Osteoblast (primary cell): ENCODE measurements around the gene CNKSR1. TPM values are rescaled to one million over a fixed set of nuclear protein-coding genes. Genes with fewer than 3 reads are reported as not detected.

ENCODE experiments used
- DNase-seq: peaks from one replicate; pipeline ENCODE4 v3.0.0; 2011; ENCODE audit warnings: low spot score, mixed read lengths; ENCODE audit not compliant: insufficient read length; ENCODE audit errors: missing footprints
- H2AFZ ChIP-seq: 2 replicates; pipeline ENCODE4 v1.6.0; 2011; ENCODE audit warnings: mild to moderate bottlenecking, low read length
- H3K27ac ChIP-seq: 2 replicates; pipeline ENCODE4 v1.5.1; 2011; ENCODE audit warnings: mild to moderate bottlenecking, low read depth, low read length, moderate library complexity
- H3K27me3 ChIP-seq: 2 replicates; pipeline ENCODE4 v1.6.0; 2012; ENCODE audit warnings: mild to moderate bottlenecking, control low read depth, inconsistent platforms, low read length, moderate library complexity; ENCODE audit not compliant: insufficient read depth
- H3K36me3 ChIP-seq: 2 replicates; pipeline ENCODE4 v1.5.1; 2011; ENCODE audit warnings: mild to moderate bottlenecking, low read length, control low read depth, moderate library complexity; ENCODE audit not compliant: insufficient read depth
- H3K4me1 ChIP-seq: 2 replicates; pipeline ENCODE4 v1.5.1; 2011; ENCODE audit warnings: mild to moderate bottlenecking, low read length, control low read depth, moderate library complexity; ENCODE audit not compliant: insufficient read depth
- H3K4me2 ChIP-seq: 2 replicates; pipeline ENCODE4 v1.6.0; 2011; ENCODE audit warnings: mild to moderate bottlenecking, low read length; ENCODE audit not compliant: insufficient read depth
- H3K4me3 ChIP-seq: fragments of 200-600 bp; sonication (generic); 3 replicates; pipeline ENCODE4 v1.5.1; 2012; ENCODE audit warnings: mild to moderate bottlenecking, low read length, inconsistent platforms; ENCODE audit not compliant: insufficient read depth
- H3K79me2 ChIP-seq: 2 replicates; pipeline ENCODE4 v1.6.0; 2012; ENCODE audit warnings: mild to moderate bottlenecking, low read length, control low read depth, inconsistent platforms; ENCODE audit not compliant: insufficient read depth
- H3K9me3 ChIP-seq: 2 replicates; pipeline ENCODE4 v1.5.1; 2011; ENCODE audit warnings: low read depth, low read length, control low read depth
- H4K20me1 ChIP-seq: 2 replicates; pipeline ENCODE4 v1.6.0; 2012; ENCODE audit warnings: mild to moderate bottlenecking, low read length, control low read depth; ENCODE audit not compliant: insufficient read depth
- CTCF ChIP-seq: IDR thresholded peaks from 2 replicates; pipeline ENCODE4 v1.5.1; 2011; ENCODE audit warnings: mild to moderate bottlenecking, low read depth, low read length, moderate library complexity; ENCODE audit errors: extremely low read depth
- total RNA-seq: library from RNA; depleted of rRNA; stranded (reverse); fragments of >200 nt; gene quantifications from 2 replicates; pipeline ENCODE4 v1.2.3, GENCODE V29; 2012

The CNKSR1 gene
- total RNA-seq, 1 donor = under 0.01 TPM

GRCh38 chr1:26187882-26188281 lies 10.6 kb downstream of the CNKSR1 start:
- H3K4me1 ChIP-seq = no peaks in the 10 kb centered on the region
- no peak for TF ChIP-seq CTCF
- DNase-seq = no peak
- H3K27ac ChIP-seq = no peak overlapping the region
- H3K36me3 ChIP-seq = no peaks in the 10 kb centered on the region
- no peak overlapping the region for H3K4me2 ChIP-seq
- H3K27me3 ChIP-seq = peaks cover 4% of the 10 kb centered on the region
- no peaks in the 10 kb centered on the region for H3K79me2 ChIP-seq
- no peak overlapping the region for H2AFZ ChIP-seq
- no peaks in the 10 kb centered on the region for H3K9me3 ChIP-seq
- H4K20me1 ChIP-seq = no peaks in the 10 kb centered on the region
- H3K4me3 ChIP-seq = no peak overlapping the region

- Histone ChIP-seq H3K4me1 (no peaks in the 10 kb centered on the region), H3K4me2 (no peak overlapping the region), H3K4me3 (no peak overlapping the region), H3K79me2 (no peaks in the 10 kb centered on the region), H3K36me3 (no peaks in the 10 kb centered on the region), H4K20me1 (no peaks in the 10 kb centered on the region), H2AFZ (no peak overlapping the region), H3K9me3 (no peaks in the 10 kb centered on the region), H3K27ac (no peak overlapping the region), H3K27me3 (peaks cover 8% of the 10 kb centered on the region)
- DNase-seq = peak; percentile 66
- no peak for TF ChIP-seq CTCF
Observed at GRCh38 chr1:26188477-26188876, 11.2 kb downstream of the CNKSR1 start.

- no peaks in the 10 kb centered on the region for H4K20me1 ChIP-seq
- peak; percentile 39 for DNase-seq
- H2AFZ ChIP-seq = no peak overlapping the region
- no peaks in the 10 kb centered on the region for H3K9me3 ChIP-seq
- no peaks in the 10 kb centered on the region for H3K36me3 ChIP-seq
- no peak for TF ChIP-seq CTCF
- no peak overlapping the region for H3K4me2 ChIP-seq
- H3K79me2 ChIP-seq = no peaks in the 10 kb centered on the region
- no peak overlapping the region for H3K4me3 ChIP-seq
- H3K27ac ChIP-seq = no peak overlapping the region
- H3K4me1 ChIP-seq = no peaks in the 10 kb centered on the region
- peaks cover 14% of the 10 kb centered on the region for H3K27me3 ChIP-seq
Observed at GRCh38 chr1:26189331-26189730, 12.0 kb downstream of the CNKSR1 start.

GRCh38 chr1:26189751-26190275 lies 12.5 kb downstream of the CNKSR1 start:
- TF ChIP-seq CTCF = no peak
- no peaks in the 10 kb centered on the region for H3K9me3 ChIP-seq
- no peak overlapping the region for H3K4me3 ChIP-seq
- no peaks in the 10 kb centered on the region for H3K4me1 ChIP-seq
- no peaks in the 10 kb centered on the region for H3K36me3 ChIP-seq
- H3K27me3 ChIP-seq = peaks cover 16% of the 10 kb centered on the region
- H3K79me2 ChIP-seq = no peaks in the 10 kb centered on the region
- H2AFZ ChIP-seq = no peak overlapping the region
- no peaks in the 10 kb centered on the region for H4K20me1 ChIP-seq
- H3K27ac ChIP-seq = no peak overlapping the region
- DNase-seq = peak; percentile 67
- no peak overlapping the region for H3K4me2 ChIP-seq
